Kidney (tissue), 14 donors: ENCODE data around the gene MITF. TPM values are rescaled to one million over a fixed set of nuclear protein-coding genes. Genes with fewer than 3 reads are reported as not detected.

Source experiments
- DNase-seq, 5 donors: peaks; one replicate each; pipeline ENCODE4 v3.0.0-alpha.2; 2013 to 2020
- FAIRE-seq: peaks from 2 replicates; lab custom pipeline; 2012; peaks lifted over from hg19 to GRCh38; lab: Jason Lieb, UNC
- H3K27ac ChIP-seq, 2 donors: one replicate each; pipeline ENCODE4 v1.7.0; 2013; ENCODE audit warnings: low read depth in 2 of 2, low read length in 2 of 2, inconsistent platforms in 1 of 2
- H3K27me3 ChIP-seq: one replicate; pipeline ENCODE4 v1.7.1; 2013; ENCODE audit warnings: low read length, inconsistent platforms; ENCODE audit not compliant: control insufficient read depth, insufficient read depth
- H3K36me3 ChIP-seq, 3 donors: one replicate each; pipeline versions ENCODE4 v1.7.0 to v1.7.1; 2013; ENCODE audit warnings: low read length in 3 of 3, control low read depth in 1 of 3, inconsistent platforms in 1 of 3; ENCODE audit not compliant: insufficient read depth in 3 of 3, control insufficient read depth in 2 of 3
- H3K4me1 ChIP-seq, 3 donors: one replicate each; pipeline versions ENCODE4 v1.7.0 to v1.7.1; 2013; ENCODE audit warnings: low read length in 3 of 3, inconsistent platforms in 1 of 3, low read depth in 1 of 3; ENCODE audit not compliant: control insufficient read depth in 2 of 3, insufficient read depth in 2 of 3
- H3K4me3 ChIP-seq, 3 donors: one replicate each; pipeline versions ENCODE4 v1.7.0 to v1.8.1; 2013; ENCODE audit warnings: low read length in 3 of 3, control low read depth in 1 of 3, inconsistent platforms in 1 of 3
- H3K9ac ChIP-seq, 3 donors: one replicate each; pipeline versions ENCODE4 v1.7.0 to v1.7.1; 2013; ENCODE audit warnings: low read length in 3 of 3, control low read depth in 1 of 3, inconsistent platforms in 1 of 3
- H3K9me3 ChIP-seq, 3 donors: one replicate each; pipeline versions ENCODE4 v1.7.0 to v1.7.1; 2013; ENCODE audit warnings: low read length in 3 of 3, control low read depth in 1 of 3, inconsistent platforms in 1 of 3; ENCODE audit not compliant: control insufficient read depth in 2 of 3, insufficient read depth in 1 of 3
- CTCF ChIP-seq: IDR thresholded peaks from 3 replicates; pipeline ENCODE4 v1.5.1; 2012; ENCODE audit warnings: mild to moderate bottlenecking, moderate library complexity, borderline replicate concordance; ENCODE audit not compliant: insufficient read depth; ENCODE audit errors: extremely low read depth
- intact Hi-C: fragments of 100-400 bp; cut with DNase I; formaldehyde crosslinking; loops from one replicate; pipeline ENCODE4 v1.11.1; 2022
- polyA plus RNA-seq: library from polyadenylated mRNA; stranded (reverse); fragments of 350-450 nt; fragmentation: Illumina TruSeq; extraction: RNeasy Lipid Tissue Mini Kit (QIAGEN cat#74804); gene quantifications from one replicate; pipeline ENCODE4 v1.2.3, GENCODE V29; 2014; ENCODE audit warnings: low read depth, low replicate concordance; ENCODE audit not compliant: insufficient read depth
- total RNA-seq: library from RNA; stranded (reverse); fragmentation: NEBNext Ultra II Directional; extraction: Animal tissue kit (Norgen Biotek cat#: 25700); gene quantifications from one replicate; pipeline ENCODE4 v1.2.1, GENCODE V29; 2021
- donor health status: control.
- donor health status: control.
- donor health status: control.
- donor health status: control.
- donor health status: control.
- donor health status: DM: yes; HTN: yes; CAD: no.
- donor health status: Normal renal cell carcinoma (clear cell type).

The MITF gene
- total and polyA plus RNA-seq, 2 donors from 2014 or later, result 14.1 to 52.6 TPM

GRCh38 chr3:70000028-70000410, 260.8 kb downstream of the MITF start:
- DNase-seq (no peak), FAIRE-seq (no peak)
- Histone ChIP-seq H3K27me3 (no peaks in the 10 kb centered on the region), H3K4me1 (no peaks in the 10 kb centered on the region), H3K9ac (no peak overlapping the region), H3K4me3 (no peak overlapping the region), H3K9me3 (no peaks in the 10 kb centered on the region), H3K36me3 (no peaks in the 10 kb centered on the region), H3K27ac (no peak overlapping the region)
- no peak for TF ChIP-seq CTCF
- intact Hi-C loops, result no loop called here

- intact Hi-C loops, result no loop called here
- no peaks in the 10 kb centered on the region for H3K9me3 ChIP-seq
- no peaks in the 10 kb centered on the region for H3K4me1 ChIP-seq
- H3K36me3 ChIP-seq, result no peaks in the 10 kb centered on the region
- TF ChIP-seq CTCF, result no peak
- no peak for FAIRE-seq
- H3K27ac ChIP-seq, result no peak overlapping the region
- no peak overlapping the region for H3K9ac ChIP-seq
- no peaks in the 10 kb centered on the region for H3K27me3 ChIP-seq
- peak in 2 of 5 donors; percentile 29 to 44 for DNase-seq
- no peak overlapping the region for H3K4me3 ChIP-seq
Observed at GRCh38 chr3:70000563-70001081, 261.4 kb downstream of the MITF start.

- H3K27ac ChIP-seq, result no peak overlapping the region
- intact Hi-C loops, result no loop called here
- DNase-seq (no peak), FAIRE-seq (peak; percentile 11)
- H3K4me1 ChIP-seq, result no peaks in the 10 kb centered on the region
- no peaks in the 10 kb centered on the region for H3K9me3 ChIP-seq
- H3K36me3 ChIP-seq, result no peaks in the 10 kb centered on the region
- TF ChIP-seq CTCF, result no peak
- H3K4me3 ChIP-seq, result no peak overlapping the region
- H3K9ac ChIP-seq, result no peak overlapping the region
- no peaks in the 10 kb centered on the region for H3K27me3 ChIP-seq
Observed at GRCh38 chr3:70003119-70003518, 263.9 kb downstream of the MITF start.

- intact Hi-C loops, result no loop called here
- TF ChIP-seq CTCF, result no peak
- no peaks in the 10 kb centered on the region for H3K27me3 ChIP-seq
- H3K4me3 ChIP-seq, result no peak overlapping the region
- no peak for FAIRE-seq
- no peaks in the 10 kb centered on the region for H3K4me1 ChIP-seq
- H3K27ac ChIP-seq, result no peak overlapping the region
- no peaks in the 10 kb centered on the region for H3K36me3 ChIP-seq
- H3K9me3 ChIP-seq, result no peaks in the 10 kb centered on the region
- no peak for DNase-seq
- H3K9ac ChIP-seq, result no peak overlapping the region
Observed at GRCh38 chr3:70006089-70006488, 266.8 kb downstream of the MITF start.
